Measurements from ENCODE around the gene IFT80. TPM values are rescaled to one million over a fixed set of nuclear protein-coding genes. Genes with fewer than 3 reads are reported as not detected.

IFT80 gene
- total RNA-seq = 25.8 TPM

GRCh38 chr3:160399125-160400029 is at the start of gene IFT80, which contains the start of gene SMC4:
TSS of gene IFT80 (minus strand) at chr3:160399225. CDS start at chr3:160384600, 14,625 bp downstream.
TSS of gene SMC4 (plus strand) at chr3:160399650. CDS start at chr3:160400827, 1,177 bp downstream.
- DNase-seq (ENCODE audit: low spot score) = peak; percentile 98

GRCh38 chr3:160447544-160447943 is 48.5 kb upstream of the IFT80 start:
- DNase-seq (ENCODE audit: low spot score) = no peak

GRCh38 chr3:160446522-160447056 is 47.6 kb upstream of the IFT80 start:
- DNase-seq (ENCODE audit: low spot score) = no peak

GRCh38 chr3:160445854-160446253 is 46.8 kb upstream of the IFT80 start:
- DNase-seq (ENCODE audit: low spot score) = no peak

GRCh38 chr3:160444411-160444810 is 45.4 kb upstream of the IFT80 start:
- DNase-seq (ENCODE audit: low spot score) = no peak

GRCh38 chr3:160440687-160441086 is 41.7 kb upstream of the IFT80 start:
- DNase-seq (ENCODE audit: low spot score) = no peak

- no peak for DNase-seq (ENCODE audit: low spot score)
Measured at GRCh38 chr3:160437083-160437455, 38.0 kb upstream of the IFT80 start.

- no peak for DNase-seq (ENCODE audit: low spot score)
Measured at GRCh38 chr3:160435747-160436146, 36.7 kb upstream of the IFT80 start.

GRCh38 chr3:160435095-160435494 is 36.1 kb upstream of the IFT80 start:
- DNase-seq (ENCODE audit: low spot score) = no peak

- DNase-seq (ENCODE audit: low spot score) = no peak
Measured at GRCh38 chr3:160434071-160434470, 35.0 kb upstream of the IFT80 start.

GRCh38 chr3:160427832-160428424 is 28.9 kb upstream of the IFT80 start:
- DNase-seq (ENCODE audit: low spot score) = no peak

- no peak for DNase-seq (ENCODE audit: low spot score)
Measured at GRCh38 chr3:160417311-160417710, 18.3 kb upstream of the IFT80 start.

- peak; percentile 41 for DNase-seq (ENCODE audit: low spot score)
Measured at GRCh38 chr3:160413613-160414248, 14.7 kb upstream of the IFT80 start.

GRCh38 chr3:160412477-160412876 is 13.5 kb upstream of the IFT80 start:
- no peak for DNase-seq (ENCODE audit: low spot score)

GRCh38 chr3:160409812-160410610 is 11.0 kb upstream of the IFT80 start:
- no peak for DNase-seq (ENCODE audit: low spot score)

GRCh38 chr3:160403796-160404470 is 4.9 kb upstream of the IFT80 start:
- DNase-seq (ENCODE audit: low spot score) = no peak

GRCh38 chr3:160403028-160403545 is 4.1 kb upstream of the IFT80 start:
- no peak for DNase-seq (ENCODE audit: low spot score)

GRCh38 chr3:160402221-160403027 is 3.4 kb upstream of the IFT80 start:
- no peak for DNase-seq (ENCODE audit: low spot score)

- DNase-seq (ENCODE audit: low spot score) = no peak
Measured at GRCh38 chr3:160401291-160402095, 2.5 kb upstream of the IFT80 start.

All from mucosa of gallbladder (tissue), 1 donor.